ENCODE results near the gene TMEM154.

GRCh38 chr4:152613351-152613750 lies 66.4 kb downstream of the TMEM154 start:
- TF ChIP-seq EZH2 (IDR thresholded peaks at IDR 0.05; ENCODE audit: borderline replicate concordance, insufficient read depth, low read length, poor library complexity, severe bottlenecking) (no peak), CTCF (IDR thresholded peaks at IDR 0.05; ENCODE audit: poor library complexity, severe bottlenecking) (no peak), EP300 (conservative IDR thresholded peaks at IDR 0.05; ENCODE audit: poor library complexity, severe bottlenecking) (no peak), POLR2AphosphoS5 (IDR thresholded peaks at IDR 0.05) (no peak), TAF1 (IDR thresholded peaks at IDR 0.05; ENCODE audit: low read depth) (no peak)
